HEK293 (cell line): Measurements from ENCODE around the gene ZCCHC2.

ENCODE experiments used
- EGR2 ChIP-seq: fragments of 450-650 bp; formaldehyde crosslinking; IDR thresholded peaks from 2 replicates; pipeline ENCODE4 v1.5.1; 2016; ENCODE audit warnings: low read depth, missing biosample characterization, missing genetic modification characterization
- FEZF1 ChIP-seq: fragments of 450-650 bp; formaldehyde crosslinking; IDR thresholded peaks from 2 replicates; pipeline ENCODE4 v1.5.1; 2016; ENCODE audit warnings: missing biosample characterization, missing genetic modification characterization
- ZBTB1 ChIP-seq: fragments of 450-650 bp; formaldehyde crosslinking; IDR thresholded peaks from 2 replicates; pipeline ENCODE4 v1.5.1; 2016; ENCODE audit warnings: missing biosample characterization, missing genetic modification characterization
- ZBTB48 ChIP-seq: fragments of 450-650 bp; formaldehyde crosslinking; IDR thresholded peaks from 2 replicates; pipeline ENCODE4 v1.5.1; 2016; ENCODE audit warnings: missing biosample characterization, missing genetic modification characterization
- ZNF114 ChIP-seq: fragments of 450-650 bp; formaldehyde crosslinking; IDR thresholded peaks from 2 replicates; pipeline ENCODE4 v1.5.0; 2017; ENCODE audit warnings: missing biosample characterization, missing genetic modification characterization
- ZNF174 ChIP-seq: fragments of 450-650 bp; formaldehyde crosslinking; IDR thresholded peaks from 2 replicates; pipeline ENCODE4 v1.5.0; 2017; ENCODE audit warnings: missing biosample characterization, mild to moderate bottlenecking, missing genetic modification characterization
- ZNF558 ChIP-seq: fragments of 450-650 bp; formaldehyde crosslinking; IDR thresholded peaks from 2 replicates; pipeline ENCODE4 v1.5.1; 2016; ENCODE audit warnings: missing biosample characterization, missing genetic modification characterization
- ZNF623 ChIP-seq: fragments of 450-650 bp; formaldehyde crosslinking; IDR thresholded peaks from 2 replicates; pipeline ENCODE4 v1.5.1; 2016; ENCODE audit warnings: missing biosample characterization, missing genetic modification characterization
- ZNF76 ChIP-seq: fragments of 450-650 bp; formaldehyde crosslinking; IDR thresholded peaks from 2 replicates; pipeline ENCODE4; 2016; ENCODE audit warnings: low read depth, missing biosample characterization, missing genetic modification characterization, borderline replicate concordance
- TF ChIP-seq, protein P1 (sequence below): fragments of 450-650 bp; formaldehyde crosslinking; IDR thresholded peaks from 2 replicates; pipeline ENCODE4 v1.5.1; 2016; ENCODE audit warnings: missing biosample characterization, missing genetic modification characterization

DNA sequence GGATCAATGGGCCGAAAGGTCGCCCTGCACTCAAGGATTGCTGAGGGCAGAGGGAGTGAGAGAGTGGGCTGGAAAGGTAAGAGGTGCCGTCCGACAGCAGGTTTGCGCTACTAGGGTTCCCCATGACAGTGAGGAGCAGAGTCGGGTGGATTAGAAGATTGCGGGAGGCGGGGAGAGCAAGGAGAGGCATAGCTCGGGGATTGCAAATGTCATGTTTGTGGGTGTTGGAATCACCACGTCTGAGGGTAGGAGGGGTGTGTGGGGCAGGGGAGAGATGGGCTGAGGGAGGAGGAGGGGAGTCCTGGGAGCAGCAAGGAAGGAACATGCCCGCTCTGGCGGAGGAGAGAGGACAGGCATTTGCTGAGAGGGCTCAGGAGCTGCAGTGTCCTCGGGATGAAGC is 81.2 kb downstream of the ZCCHC2 start:
- TF ChIP-seq EGR2 = no peak
- no peak for TF ChIP-seq ZBTB1
- no peak for TF ChIP-seq FEZF1 (tag by site-specific recombination)
- no peak for TF ChIP-seq ZNF114
- TF ChIP-seq, protein P1, sequence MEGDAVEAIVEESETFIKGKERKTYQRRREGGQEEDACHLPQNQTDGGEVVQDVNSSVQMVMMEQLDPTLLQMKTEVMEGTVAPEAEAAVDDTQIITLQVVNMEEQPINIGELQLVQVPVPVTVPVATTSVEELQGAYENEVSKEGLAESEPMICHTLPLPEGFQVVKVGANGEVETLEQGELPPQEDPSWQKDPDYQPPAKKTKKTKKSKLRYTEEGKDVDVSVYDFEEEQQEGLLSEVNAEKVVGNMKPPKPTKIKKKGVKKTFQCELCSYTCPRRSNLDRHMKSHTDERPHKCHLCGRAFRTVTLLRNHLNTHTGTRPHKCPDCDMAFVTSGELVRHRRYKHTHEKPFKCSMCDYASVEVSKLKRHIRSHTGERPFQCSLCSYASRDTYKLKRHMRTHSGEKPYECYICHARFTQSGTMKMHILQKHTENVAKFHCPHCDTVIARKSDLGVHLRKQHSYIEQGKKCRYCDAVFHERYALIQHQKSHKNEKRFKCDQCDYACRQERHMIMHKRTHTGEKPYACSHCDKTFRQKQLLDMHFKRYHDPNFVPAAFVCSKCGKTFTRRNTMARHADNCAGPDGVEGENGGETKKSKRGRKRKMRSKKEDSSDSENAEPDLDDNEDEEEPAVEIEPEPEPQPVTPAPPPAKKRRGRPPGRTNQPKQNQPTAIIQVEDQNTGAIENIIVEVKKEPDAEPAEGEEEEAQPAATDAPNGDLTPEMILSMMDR (tag by site-specific recombination) = no peak
- TF ChIP-seq ZNF76 (tag by site-specific recombination) = no peak
- no peak for TF ChIP-seq ZNF174
- no peak for TF ChIP-seq ZBTB48 (tag by site-specific recombination)
- TF ChIP-seq ZNF558 (tag by site-specific recombination) = no peak
- no peak for TF ChIP-seq ZNF623 (tag by site-specific recombination)
